Fibroblast of lung (primary cell): Measurements from ENCODE around the gene TMEM259.

Source experiments
- CTCF ChIP-seq, 2 donors: IDR thresholded peaks in 1 of 2; conservative IDR thresholded peaks in 1 of 2; 1 replicate in 1 of 2; 2 replicates in 1 of 2; pipeline ENCODE4 v1.5.1; 2011 to 2012; ENCODE audit warnings: low read length in 2 of 2, control low read depth in 1 of 2, inconsistent platforms in 1 of 2, low read depth in 1 of 2, mild to moderate bottlenecking in 1 of 2
- EZH2 ChIP-seq: IDR thresholded peaks from 2 replicates; pipeline ENCODE4 v1.5.1; 2012; ENCODE audit warnings: low read length, control low read depth, mild to moderate bottlenecking; ENCODE audit errors: missing control alignments

- TF ChIP-seq CTCF (conservative IDR thresholded peaks at IDR 0.05 in 1 of 2, IDR thresholded peaks at IDR 0.05 in 1 of 2; ENCODE audit: low read depth in 1 of 2, low read length in 2 of 2) (no peak), EZH2 (no peak)
Measured at GRCh38 chr19:1003283-1003682, 17.6 kb downstream of the TMEM259 start.
